ENCODE results near the gene TCHP. TPM values are rescaled to one million over a fixed set of nuclear protein-coding genes. Genes with fewer than 3 reads are reported as not detected.

The TCHP gene
- total and polyA plus RNA-seq, 2 of the 13 experiments (the other 11 are each of a cell fraction or from before 2014, with no cell fraction given): 6.7 to 12.2 TPM

DNA sequence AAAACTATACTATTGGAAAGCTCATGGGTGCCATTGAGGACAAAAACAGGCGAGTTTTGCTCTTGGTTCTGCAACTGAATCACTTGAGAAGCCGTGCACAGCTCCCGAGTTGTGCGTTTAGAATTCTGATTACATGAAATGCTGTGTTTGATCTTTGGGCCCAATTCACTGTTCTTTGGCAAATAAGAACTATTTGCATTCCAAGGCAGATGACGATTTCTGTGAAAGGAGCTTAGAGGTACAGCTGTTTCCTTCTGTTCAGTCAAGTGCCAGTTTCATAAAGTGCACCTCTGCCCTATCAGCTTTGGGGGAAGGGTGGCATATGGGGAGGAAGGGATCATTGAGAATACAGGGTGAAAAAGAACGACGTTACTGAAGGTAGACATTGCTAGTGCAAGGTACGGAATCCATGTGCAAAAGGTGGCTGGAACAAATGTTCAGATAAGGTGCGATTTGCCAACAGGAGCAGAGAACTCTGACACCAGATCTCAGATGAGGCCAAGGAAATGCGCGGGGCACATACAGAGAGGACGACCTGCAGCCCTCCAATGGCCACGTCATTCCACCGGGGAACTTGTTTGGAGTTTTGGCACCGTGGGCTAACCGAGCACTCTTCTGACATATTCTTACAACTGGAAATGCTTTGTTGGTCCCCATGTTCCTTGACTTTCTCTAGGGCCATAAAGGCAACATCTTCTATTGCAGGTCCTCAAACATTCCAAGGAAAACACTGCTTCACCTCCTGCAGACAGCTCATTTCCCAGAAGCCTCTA, 30.1 kb downstream of the TCHP start:
- in situ Hi-C loops (cut with HindIII; ENCODE audit: extremely low pct_ligation_motif_present, low pct_unique_long_range_greater_than_20kb) (no loop called here), intact Hi-C loops (cut with micrococcal nuclease; ENCODE audit: unreplicated experiment) (no loop called here)
- ChIA-PET POLR2A (no interaction called here), CTCF (ENCODE audit: low intra/inter-chr PET ratio, low total read pairs) (no interaction called here)
- no peak for DNase-seq (ENCODE audit: low spot score)
- H3K27me3 ChIP-seq (ENCODE audit: control insufficient read depth in 1 of 2, insufficient read depth in 2 of 2, low read length in 2 of 2): no peaks in the 10 kb centered on the region
- peak; percentile 13; the same call in 1 of the 2 replicates for TF ChIP-seq ZNF281 (CRISPR knock-in tag; IDR thresholded peaks at IDR 0.05; ENCODE audit: borderline replicate concordance)
- TF ChIP-seq HNF4A (CRISPR knock-in tag; IDR thresholded peaks at IDR 0.05): peak; percentile 30; the same call in 1 of the 2 replicates
- no peak for TF ChIP-seq ZNF441 (CRISPR knock-in tag; IDR thresholded peaks at IDR 0.05; ENCODE audit: borderline replicate concordance)
- H3K4me2 ChIP-seq (ENCODE audit: low read depth, low read length): no peak overlapping the region
- WGBS (ENCODE audit: low lambda C conversion rate): 64% methylated on average over 14 of the region's 16 CpGs
- peaks cover 6 to 22% of the 10 kb centered on the region in 2 experiments for H3K36me3 ChIP-seq (replicated peaks in 1 of 2; ENCODE audit: control insufficient read depth in 1 of 2, insufficient read depth in 2 of 2, low read length in 2 of 2)
- no peak overlapping the region for H3K9ac ChIP-seq (ENCODE audit: insufficient read depth, low read depth, low read length)
- H2AFZ ChIP-seq (ENCODE audit: low read length): no peak overlapping the region
- peak; percentile 61 for FAIRE-seq
- peaks cover 21% of the 10 kb centered on the region for H3K4me1 ChIP-seq (ENCODE audit: insufficient read depth, low read length)
- no peak for ATAC-seq
- no peaks in the 10 kb centered on the region for H3K79me2 ChIP-seq (ENCODE audit: insufficient read depth, low read length)
- H3K9me3 ChIP-seq (ENCODE audit: low read length): no peaks in the 10 kb centered on the region
- H3K27ac ChIP-seq (ENCODE audit: extremely low read length, insufficient read depth, low read length): peak overlapping the region; percentile 25
- BruUV-seq (replicated peaks): no TSS peak
- H4K20me1 ChIP-seq (ENCODE audit: insufficient read depth, low read length): no peaks in the 10 kb centered on the region
- H3K4me3 ChIP-seq (replicated peaks in 1 of 3; ENCODE audit: insufficient read depth in 1 of 3, low read depth in 2 of 3, low read length in 3 of 3): no peak overlapping the region

GRCh38 chr12:109931143-109931542, 31.1 kb downstream of the TCHP start:
- Histone ChIP-seq H3K4me1 (ENCODE audit: insufficient read depth, low read length) (peaks cover 14% of the 10 kb centered on the region), H3K27me3 (ENCODE audit: control insufficient read depth in 1 of 2, insufficient read depth in 2 of 2, low read length in 2 of 2) (no peaks in the 10 kb centered on the region), H3K9me3 (ENCODE audit: low read length) (no peaks in the 10 kb centered on the region), H2AFZ (ENCODE audit: low read length) (no peak overlapping the region), H3K9ac (ENCODE audit: insufficient read depth, low read depth, low read length) (no peak overlapping the region), H3K27ac (ENCODE audit: extremely low read length, insufficient read depth, low read length) (no peak overlapping the region), H3K4me3 (replicated peaks in 1 of 3; ENCODE audit: insufficient read depth in 1 of 3, low read depth in 2 of 3, low read length in 3 of 3) (no peak overlapping the region), H3K36me3 (replicated peaks in 1 of 2; ENCODE audit: control insufficient read depth in 1 of 2, insufficient read depth in 2 of 2, low read length in 2 of 2) (peaks cover 7 to 28% of the 10 kb centered on the region in 2 experiments), H3K79me2 (ENCODE audit: insufficient read depth, low read length) (no peaks in the 10 kb centered on the region), H3K4me2 (ENCODE audit: low read depth, low read length) (no peak overlapping the region), H4K20me1 (ENCODE audit: insufficient read depth, low read length) (no peaks in the 10 kb centered on the region)
- no peak for TF ChIP-seq NFATC3 (CRISPR knock-in tag; IDR thresholded peaks at IDR 0.05)
- TF ChIP-seq ZNF850 (CRISPR knock-in tag; conservative IDR thresholded peaks at IDR 0.05): no peak
- no peak for TF ChIP-seq MATR3 (CRISPR knock-in tag; IDR thresholded peaks at IDR 0.05)
- TF ChIP-seq ZNF430 (CRISPR knock-in tag; IDR thresholded peaks at IDR 0.05): no peak
- no peak for TF ChIP-seq ZNF441 (CRISPR knock-in tag; IDR thresholded peaks at IDR 0.05; ENCODE audit: borderline replicate concordance)
- no peak for TF ChIP-seq CREB1 (IDR thresholded peaks at IDR 0.05)
- TF ChIP-seq CREB1 (CRISPR knock-in tag; IDR thresholded peaks at IDR 0.05): no peak
- TF ChIP-seq ZBTB25 (CRISPR knock-in tag; IDR thresholded peaks at IDR 0.05): no peak
- TF ChIP-seq, protein P1, sequence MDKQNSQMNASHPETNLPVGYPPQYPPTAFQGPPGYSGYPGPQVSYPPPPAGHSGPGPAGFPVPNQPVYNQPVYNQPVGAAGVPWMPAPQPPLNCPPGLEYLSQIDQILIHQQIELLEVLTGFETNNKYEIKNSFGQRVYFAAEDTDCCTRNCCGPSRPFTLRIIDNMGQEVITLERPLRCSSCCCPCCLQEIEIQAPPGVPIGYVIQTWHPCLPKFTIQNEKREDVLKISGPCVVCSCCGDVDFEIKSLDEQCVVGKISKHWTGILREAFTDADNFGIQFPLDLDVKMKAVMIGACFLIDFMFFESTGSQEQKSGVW (CRISPR knock-in tag; IDR thresholded peaks at IDR 0.05; ENCODE audit: borderline replicate concordance): no peak
- TF ChIP-seq ZNF616 (CRISPR knock-in tag; IDR thresholded peaks at IDR 0.05; ENCODE audit: low read depth): no peak
- no peak for TF ChIP-seq ZMYM3 (CRISPR knock-in tag; IDR thresholded peaks at IDR 0.05)
- no peak for TF ChIP-seq PAWR (CRISPR knock-in tag; IDR thresholded peaks at IDR 0.05; ENCODE audit: borderline replicate concordance)
- in situ Hi-C loops (cut with HindIII; ENCODE audit: extremely low pct_ligation_motif_present, low pct_unique_long_range_greater_than_20kb) (no loop called here), intact Hi-C loops (cut with micrococcal nuclease; ENCODE audit: unreplicated experiment) (no loop called here)
- ATAC-seq (no peak), FAIRE-seq (no peak), DNase-seq (ENCODE audit: low spot score) (no peak)
- BruUV-seq (replicated peaks): no TSS peak
- CTCF ChIA-PET (ENCODE audit: low intra/inter-chr PET ratio, low total read pairs): no interaction called here
- 96% methylated on average over 5 of the region's 5 CpGs for WGBS (ENCODE audit: low lambda C conversion rate)
- POLR2A ChIA-PET: no interaction called here

Data from HepG2 (cell line).